Medulla oblongata (tissue), 1 donor: Measurements from ENCODE around the gene EPB41L1.

Source experiments
- DNase-seq: peaks from one replicate; pipeline ENCODE4 v3.0.0-alpha.2; 2015; ENCODE audit errors: extremely low spot score

EPB41L1 gene

DNA sequence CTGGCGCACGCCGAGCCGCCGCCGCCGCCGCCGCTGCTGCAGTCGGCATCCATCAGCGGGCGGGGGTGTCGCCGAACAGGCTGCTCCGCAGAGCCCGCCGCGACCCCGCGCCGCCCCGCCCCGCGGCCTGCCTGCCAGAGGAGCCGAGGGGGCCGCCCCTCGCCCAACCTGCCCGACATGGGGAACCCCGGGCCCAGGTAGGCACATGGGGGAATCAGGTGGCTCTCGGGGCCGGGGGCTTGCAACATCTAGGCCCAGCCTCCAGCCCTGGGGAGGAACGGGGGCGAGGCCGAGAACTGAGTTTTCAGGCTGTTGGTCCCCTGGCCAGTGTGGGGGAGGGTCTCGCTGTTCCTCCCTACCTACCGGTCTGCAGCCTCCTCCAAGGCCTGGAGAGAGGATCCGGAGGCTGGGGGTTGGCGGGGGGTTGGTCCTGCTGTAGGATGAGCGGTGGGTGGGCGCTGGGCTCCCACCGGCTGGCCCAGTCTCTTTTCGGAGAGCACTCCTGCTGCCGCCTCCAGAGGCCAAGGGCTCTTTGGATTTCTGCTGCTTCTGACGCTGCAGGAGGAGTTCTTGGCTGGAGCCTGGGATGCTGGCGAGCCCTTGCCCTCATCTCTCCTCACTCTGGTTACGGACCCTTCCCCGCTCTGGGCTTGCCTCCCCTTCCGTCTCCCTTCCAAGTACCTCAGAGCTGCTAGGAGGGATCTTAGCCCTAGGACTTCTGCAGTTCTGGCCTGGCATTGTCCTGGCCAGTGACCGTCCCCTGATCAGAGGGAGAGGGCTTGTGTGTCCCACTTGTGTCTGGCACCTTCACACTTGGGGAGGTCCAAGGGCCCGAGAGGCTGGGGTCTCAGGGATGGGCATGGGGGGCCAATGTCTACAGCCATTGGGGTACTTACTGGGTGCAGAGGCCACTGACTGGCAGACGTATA is at the start of gene EPB41L1:
Gene EPB41L1 (plus strand): TSS at position 41 of the 929 bp plus-strand sequence. CDS start 19,038 bp downstream, outside the sequence.
- peak; percentile 66 for DNase-seq

DNA sequence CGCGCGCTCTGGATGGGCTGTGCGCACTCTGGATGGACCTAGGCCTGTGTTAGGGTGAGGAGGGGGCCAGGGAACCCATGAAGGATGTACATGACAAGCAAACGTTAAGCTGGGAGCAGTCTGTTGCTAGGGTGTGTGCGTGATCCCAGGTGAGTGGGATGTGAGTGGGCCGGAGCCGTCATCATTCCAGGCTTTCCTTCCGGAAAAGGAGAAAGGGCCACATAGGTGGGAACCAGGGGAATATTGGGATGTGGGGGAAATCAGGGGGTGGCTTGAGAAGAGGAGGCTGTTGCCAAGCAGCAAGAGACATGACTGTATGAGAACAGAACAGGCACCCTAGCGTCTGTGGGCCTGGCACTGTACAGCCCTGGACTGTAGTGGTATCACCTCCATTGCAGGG is 49.7 kb upstream of the EPB41L1 start:
- DNase-seq: no peak

DNA sequence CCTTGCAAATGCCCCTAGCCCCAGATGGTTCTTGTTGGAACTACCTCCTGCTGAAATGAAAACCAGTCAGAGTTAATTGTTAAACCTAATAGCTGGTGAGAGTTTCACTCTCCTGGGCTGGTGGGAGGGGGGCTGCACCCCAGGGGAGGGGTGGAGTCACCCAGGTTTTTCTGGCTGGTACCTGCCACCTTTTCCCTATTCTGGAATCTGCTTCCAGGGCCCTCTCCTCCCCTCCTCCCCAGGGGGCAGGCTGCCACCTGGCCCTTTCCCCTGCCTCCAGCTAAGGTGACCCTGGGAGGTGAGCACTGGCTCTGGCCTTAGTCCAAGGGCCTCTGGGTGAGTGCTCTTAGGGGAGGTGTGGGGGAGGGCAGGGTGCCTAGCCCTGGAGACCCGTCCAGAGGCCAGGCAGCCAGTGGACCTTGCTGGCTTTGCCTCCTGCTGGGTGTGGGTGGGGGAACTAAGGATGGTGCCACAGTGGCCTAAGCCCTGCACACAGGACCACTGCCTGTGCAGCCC is 48.8 kb upstream of the EPB41L1 start:
- DNase-seq: no peak

DNA sequence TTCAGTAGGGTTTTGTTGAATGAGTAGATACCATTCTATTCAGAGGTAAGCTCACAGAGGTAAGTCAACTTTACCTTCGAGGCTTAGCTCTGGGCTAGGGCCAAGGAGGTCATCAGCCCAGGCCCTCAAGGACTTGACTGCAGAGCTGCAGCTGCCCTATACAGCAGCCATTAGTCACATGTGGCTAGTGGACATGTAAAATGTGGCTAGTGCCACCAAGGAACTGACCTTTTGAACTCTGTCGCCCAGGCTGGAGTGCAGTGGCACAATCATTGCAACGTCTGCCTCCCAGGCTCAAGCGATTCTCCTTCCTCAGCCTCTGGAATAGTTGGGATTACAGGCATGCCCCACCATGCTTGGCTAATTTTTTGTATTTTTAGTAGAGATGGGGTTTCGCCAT is 47.9 kb upstream of the EPB41L1 start:
- DNase-seq: no peak

DNA sequence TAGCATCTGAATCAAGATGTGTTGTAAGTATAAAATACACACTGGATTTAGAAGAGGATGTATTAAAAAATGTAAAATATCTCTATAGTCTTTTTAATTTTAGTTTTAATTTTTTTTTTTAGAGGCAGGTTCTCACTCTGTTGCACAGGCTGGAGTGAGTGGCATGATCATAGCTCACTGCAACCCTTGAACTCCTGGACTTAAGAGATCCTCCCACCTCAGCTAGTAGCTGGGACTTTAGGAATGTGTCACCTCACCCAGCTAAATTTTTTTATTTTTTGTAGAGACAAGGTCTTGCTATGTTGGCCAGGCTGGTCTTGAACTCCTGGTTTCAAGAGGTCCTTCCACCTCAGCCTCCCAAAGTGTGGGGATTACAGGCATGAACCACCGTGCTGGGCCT is 46.7 kb upstream of the EPB41L1 start:
- no peak for DNase-seq

GRCh38 chr20:36109251-36109947 is 45.1 kb upstream of the EPB41L1 start:
- no peak for DNase-seq

DNA sequence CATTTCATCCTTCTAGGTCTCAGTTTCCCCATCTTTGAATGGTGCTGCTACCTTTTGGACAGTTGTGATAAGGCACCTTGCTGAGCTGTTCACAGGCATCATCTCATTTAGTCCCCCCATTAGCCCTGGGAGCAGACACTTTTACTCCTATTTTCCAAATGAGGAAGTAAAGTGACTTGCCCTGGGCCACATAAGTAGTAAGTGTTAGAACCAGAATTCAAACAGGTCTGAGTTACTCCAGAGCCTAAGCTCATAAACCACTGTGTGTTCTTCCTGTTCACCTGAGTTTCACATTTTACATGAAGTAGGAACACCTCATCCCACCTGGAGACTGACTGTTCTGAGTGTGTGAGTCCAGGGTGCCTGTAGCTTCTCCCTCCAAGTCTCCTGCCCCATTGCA is 43.5 kb upstream of the EPB41L1 start:
- DNase-seq: no peak

GRCh38 chr20:36112112-36112511 is 42.4 kb upstream of the EPB41L1 start:
- DNase-seq: no peak

DNA sequence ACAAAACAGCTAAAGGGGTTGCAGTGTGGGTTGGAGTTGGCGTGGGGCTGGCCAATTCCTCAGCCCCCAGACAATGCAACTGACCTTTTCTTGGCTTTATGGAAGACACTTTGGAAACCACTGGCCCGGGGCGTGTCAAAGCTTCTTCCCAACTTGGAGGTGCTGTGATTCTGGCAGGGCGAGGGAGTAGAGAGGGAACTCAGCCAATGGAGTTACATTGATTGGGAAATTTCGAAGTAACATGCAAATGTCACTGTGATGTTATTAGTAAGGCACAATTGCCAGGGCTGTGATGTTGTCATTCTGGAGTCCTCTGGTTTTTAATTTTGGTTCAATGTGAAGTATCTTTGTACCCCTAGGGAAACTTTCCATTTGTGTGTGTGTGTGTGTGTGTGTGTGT is 41.5 kb upstream of the EPB41L1 start:
- no peak for DNase-seq

DNA sequence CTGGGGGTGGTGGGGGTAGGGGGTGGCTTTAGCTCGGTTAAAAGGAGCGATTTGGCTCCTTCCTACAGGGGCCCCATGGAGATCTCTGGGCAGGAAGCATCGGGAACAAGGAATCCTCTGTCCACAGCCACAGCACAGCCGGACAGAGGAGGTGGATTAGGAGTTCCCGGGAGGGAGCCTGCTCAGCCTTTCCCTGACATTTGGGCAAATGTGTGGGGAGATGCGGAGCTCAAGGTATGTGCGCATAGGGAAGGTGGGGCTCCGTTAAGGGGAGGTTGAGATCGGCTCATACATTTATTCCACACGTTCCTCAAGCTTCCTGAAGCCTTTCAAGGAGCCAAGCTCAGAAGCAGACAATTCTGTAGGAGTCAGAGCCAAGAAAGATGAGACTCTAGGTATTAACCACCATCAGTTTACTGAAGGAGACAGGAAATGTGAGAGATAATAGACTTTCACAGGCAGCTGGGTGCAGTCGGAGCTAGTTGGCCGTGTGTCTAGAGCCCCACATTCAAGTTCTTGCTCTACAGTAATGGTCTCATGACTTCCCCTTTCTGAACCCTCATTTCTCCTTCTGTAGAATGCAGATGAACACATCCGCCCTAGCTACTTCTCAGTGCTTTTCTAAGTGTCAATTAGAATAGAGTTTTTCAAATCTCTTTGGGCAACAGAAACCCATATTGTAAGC is 40.8 kb upstream of the EPB41L1 start:
- peak; percentile 72 for DNase-seq

GRCh38 chr20:36114707-36115106 is 39.8 kb upstream of the EPB41L1 start:
- DNase-seq: no peak

DNA sequence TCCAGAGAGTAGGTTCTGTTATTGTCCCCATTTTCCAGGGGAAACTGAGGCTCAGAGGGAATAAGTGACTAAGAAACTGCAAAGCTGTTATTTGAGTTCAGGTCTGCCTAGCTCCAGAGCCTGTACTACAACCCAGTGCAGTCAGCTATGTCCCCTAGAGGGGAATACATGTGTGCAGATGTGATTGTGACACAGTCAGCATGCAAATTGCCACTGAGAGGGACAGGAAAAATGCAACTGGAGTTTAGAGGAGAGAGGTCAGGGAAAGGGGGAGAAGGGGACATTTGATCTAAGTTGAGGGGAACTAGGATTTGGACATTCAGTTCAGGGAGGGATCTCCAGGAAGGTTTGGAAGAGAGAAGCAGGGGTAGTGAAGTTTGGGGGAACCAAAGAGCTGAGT is 38.6 kb upstream of the EPB41L1 start:
- DNase-seq: no peak

DNA sequence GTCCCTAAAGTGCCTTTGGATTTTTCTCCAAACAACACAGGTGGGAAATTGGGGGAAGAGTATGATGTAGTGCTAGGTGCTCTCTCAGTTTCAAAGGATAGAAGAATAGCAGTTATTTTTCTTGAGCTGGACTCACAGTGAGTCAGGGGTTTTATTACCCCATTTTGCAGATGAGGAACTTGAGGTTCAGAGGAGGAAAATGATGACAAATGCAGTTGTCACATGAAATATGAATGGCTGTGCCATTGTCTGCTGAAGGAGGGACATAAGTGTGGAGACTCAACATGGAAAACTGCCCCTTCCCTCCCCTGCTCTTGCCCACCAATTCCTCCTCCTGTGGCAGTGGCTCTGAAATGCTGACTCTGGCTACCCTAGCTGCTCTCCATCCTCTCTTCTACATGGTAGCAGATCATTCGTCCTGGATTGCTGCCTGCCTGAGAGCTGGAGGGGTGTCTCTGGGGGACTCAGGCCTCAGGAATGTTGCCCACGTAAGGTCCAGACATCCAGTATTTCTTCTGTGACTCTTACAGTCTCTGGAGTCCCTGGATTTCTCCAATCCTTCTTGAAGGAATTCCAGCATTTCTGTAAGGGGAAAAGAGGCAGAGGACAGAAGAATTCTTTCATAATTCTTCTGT is 37.6 kb upstream of the EPB41L1 start:
- DNase-seq: no peak

- no peak for DNase-seq
These were observed 36.9 kb upstream of the EPB41L1 start for GRCh38 chr20:36117638-36118037.

DNA sequence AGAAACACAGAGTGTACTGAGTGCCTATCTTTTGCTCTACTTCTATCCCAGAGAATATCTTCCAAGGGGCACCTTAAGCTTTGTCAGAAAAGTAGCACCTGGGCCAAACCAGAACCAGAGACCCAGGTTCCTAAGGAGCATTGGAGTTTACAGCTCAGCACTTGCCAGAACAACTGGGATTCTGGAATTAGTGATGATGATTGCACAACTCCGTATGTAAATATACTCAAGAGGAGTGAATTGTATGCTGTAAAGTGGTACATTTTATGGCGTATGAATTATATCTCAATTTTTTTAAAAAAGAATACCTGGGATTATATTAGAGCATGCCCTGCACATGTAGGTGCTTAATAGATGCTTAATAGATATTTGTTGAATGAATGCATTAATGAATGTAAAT is 36.2 kb upstream of the EPB41L1 start:
- DNase-seq: no peak

GRCh38 chr20:36119537-36119936 is 35.0 kb upstream of the EPB41L1 start:
- DNase-seq: no peak

GRCh38 chr20:36120241-36120640 is 34.3 kb upstream of the EPB41L1 start:
- DNase-seq: no peak

GRCh38 chr20:36120991-36121390 is 33.5 kb upstream of the EPB41L1 start:
- no peak for DNase-seq

GRCh38 chr20:36121981-36122930 is 32.3 kb upstream of the EPB41L1 start:
- no peak for DNase-seq

- DNase-seq: no peak
These were observed 31.6 kb upstream of the EPB41L1 start for GRCh38 chr20:36122931-36123288.

- DNase-seq: no peak
These were observed 29.4 kb upstream of the EPB41L1 start for GRCh38 chr20:36125097-36125496.
